Measurements from ENCODE around the gene HHATL. TPM values are rescaled to one million over a fixed set of nuclear protein-coding genes. Genes with fewer than 3 reads are reported as not detected.
A peak's percentile ranks its signal among the peaks of the same experiment; 100 is the strongest.

The HHATL gene
- total and polyA plus RNA-seq, 2 of the 8 experiments (the other 6 are each of a cell fraction or from before 2014, with no cell fraction given), result 0.18 TPM; not detected in 1

GRCh38 chr3:42702982-42703694, 540 bp upstream of the HHATL start:
- H3K4me1 ChIP-seq (replicated peaks in 1 of 4; ENCODE audit: control insufficient read depth in 3 of 4, insufficient read depth in 4 of 4, low read length in 3 of 4), result peaks cover 0 to 12% (median 0%) of the 10 kb centered on the region in 4 experiments; a peak in 3 of 7 replicates
- H4K5ac ChIP-seq (ENCODE audit: insufficient read length, low read depth, low read length), result no peak overlapping the region
- H3K79me1 ChIP-seq (ENCODE audit: low read depth, low read length), result no peaks in the 10 kb centered on the region
- H3K23ac ChIP-seq (ENCODE audit: insufficient read length), result no peak overlapping the region
- H3K56ac ChIP-seq (replicated peaks; ENCODE audit: insufficient read length, low read depth, low read length), result no peak overlapping the region
- peaks cover 0 to 2% of the 10 kb centered on the region in 2 experiments for H4K20me1 ChIP-seq (replicated peaks in 1 of 2; ENCODE audit: control insufficient read depth in 1 of 2, insufficient read depth in 2 of 2, low read length in 2 of 2)
- no peak overlapping the region for H2BK5ac ChIP-seq (ENCODE audit: low read depth, low read length)
- H2AFZ ChIP-seq (ENCODE audit: low read length), result no peak overlapping the region
- no peak overlapping the region for H3K27ac ChIP-seq (ENCODE audit: low read depth, low read length)
- no peak overlapping the region for H3K14ac ChIP-seq (ENCODE audit: insufficient read length)
- CTCF ChIA-PET (ENCODE audit: partially characterized antibody), result interaction anchor here (0.7 to 4.4 kb wide), 6 partner anchors 9 to 49 kb away, joined by 3 to 27 read pairs (median 8); no protein-coding TSS in a partner anchor
- H3K27me3 ChIP-seq (replicated peaks in 1 of 4; ENCODE audit: control insufficient read depth in 3 of 4, extremely low read depth in 1 of 4, insufficient read depth in 3 of 4, low read length in 3 of 4), result no peaks in the 10 kb centered on the region; a peak in 1 of 7 replicates
- no peaks in the 10 kb centered on the region for H3K79me2 ChIP-seq (ENCODE audit: control insufficient read depth in 1 of 2, insufficient read depth in 2 of 2, low read length in 2 of 2)
- 0 out of 2 replicates have a peak overlapping the region, but pooled peaks have one; percentile 16 for H2BK15ac ChIP-seq (ENCODE audit: low read length)
- no peaks in the 10 kb centered on the region for H3K36me3 ChIP-seq (ENCODE audit: control insufficient read depth in 2 of 4, insufficient read depth in 4 of 4, low read length in 3 of 4)
- H3K4me2 ChIP-seq (ENCODE audit: insufficient read depth in 1 of 2, low read depth in 2 of 2, low read length in 2 of 2), result no peak overlapping the region
- DNase-seq (ENCODE audit: low read depth in 1 of 2, low spot score in 2 of 2), result peak in 1 of 2 experiments; percentile 39
- H3K4ac ChIP-seq (replicated peaks; ENCODE audit: insufficient read length, low read depth, low read length), result no peak overlapping the region
- H2BK12ac ChIP-seq (ENCODE audit: low read depth, low read length), result no peak overlapping the region
- H2AK5ac ChIP-seq (ENCODE audit: low read depth, low read length), result no peak overlapping the region
- no peaks in the 10 kb centered on the region for H3K9me3 ChIP-seq (ENCODE audit: insufficient read depth in 2 of 2, low read depth in 1 of 2, low read length in 1 of 2)
- H2BK120ac ChIP-seq (replicated peaks; ENCODE audit: low read depth, low read length), result no peak overlapping the region
- H2BK20ac ChIP-seq (ENCODE audit: low read length), result no peak overlapping the region
- no peak overlapping the region for H3K4me3 ChIP-seq (ENCODE audit: extremely low read depth in 1 of 4, insufficient read depth in 2 of 4, low read depth in 3 of 4, low read length in 4 of 4)
- peak overlapping the region; percentile 2; the same call in 1 of the 2 replicates for H4K8ac ChIP-seq (ENCODE audit: extremely low read depth, insufficient read depth, low read length)
- no peak for FAIRE-seq
- no peak overlapping the region for H3K18ac ChIP-seq (ENCODE audit: extremely low read depth, low read length)
- H4K91ac ChIP-seq (replicated peaks; ENCODE audit: insufficient read length, low read length), result no peak overlapping the region
- H3K9ac ChIP-seq (replicated peaks in 1 of 4; ENCODE audit: extremely low read depth in 1 of 4, low read depth in 3 of 4, low read length in 3 of 4), result no peak overlapping the region
- 87% methylated on average over 6 of the region's 6 CpGs; no CpG with 5 or more reads in 1 of the 2 experiments for WGBS, 2 experiments (ENCODE audit: extremely low coverage in 1 of 2, insufficient coverage in 1 of 2, insufficient read length in 1 of 2, insufficient replicate concordance in 2 of 2, low coverage in 1 of 2, low lambda C conversion rate in 2 of 2, missing lambda C conversion rate in 1 of 2)
- peaks cover 2% of the 10 kb centered on the region; the same call in 1 of the 2 replicates for H3K23me2 ChIP-seq (ENCODE audit: low read depth, low read length)
- POLR2A ChIA-PET (ENCODE audit: partially characterized antibody), result interaction anchor here (0.6 to 3.0 kb wide), 2 partner anchors 10 to 53 kb away, joined by 6 to 9 read pairs; no protein-coding TSS in a partner anchor
- TF ChIP-seq SIX5 (IDR thresholded peaks at IDR 0.05; ENCODE audit: low read depth, low read length) (no peak), CTBP2 (IDR thresholded peaks at IDR 0.05; ENCODE audit: borderline replicate concordance, insufficient read depth, insufficient read length, low read length) (no peak), TEAD4 (IDR thresholded peaks at IDR 0.05; ENCODE audit: low read depth, low read length) (no peak), FOSL1 (IDR thresholded peaks at IDR 0.05; ENCODE audit: insufficient read depth, low read depth, low read length) (no peak), TAF1 (IDR thresholded peaks at IDR 0.05; ENCODE audit: low read depth, low read length) (no peak), CBX5 (IDR thresholded peaks at IDR 0.05; ENCODE audit: low read depth, low read length) (no peak), BCL11A (IDR thresholded peaks at IDR 0.05; ENCODE audit: low read depth in 2 of 2, low read length in 2 of 2) (no peak), MAFK (IDR thresholded peaks at IDR 0.05; ENCODE audit: low read depth, low read length) (no peak), POU5F1 (IDR thresholded peaks at IDR 0.05; ENCODE audit: low read depth, low read length) (no peak), KDM4A (IDR thresholded peaks at IDR 0.05; ENCODE audit: low read depth, low read length, severe bottlenecking) (no peak), TAF7 (optimal IDR thresholded peaks at IDR 0.05; ENCODE audit: borderline replicate concordance, low read depth, low read length) (no peak), YY1 (IDR thresholded peaks at IDR 0.05; ENCODE audit: low read depth, low read length) (no peak)
